Cortex of kidney (tissue), 1 donor: ENCODE results near the gene METTL15.
"Not testable (repeated sequence)": the region's sequence is repeated elsewhere in the genome, so short reads cannot be mapped to it uniquely, and the experiment has no call there.

ENCODE experiments used
- DNase-seq: peaks from one replicate; lab custom pipeline; 2025; lab: John Stamatoyannopoulos, UW

The METTL15 gene

DNA sequence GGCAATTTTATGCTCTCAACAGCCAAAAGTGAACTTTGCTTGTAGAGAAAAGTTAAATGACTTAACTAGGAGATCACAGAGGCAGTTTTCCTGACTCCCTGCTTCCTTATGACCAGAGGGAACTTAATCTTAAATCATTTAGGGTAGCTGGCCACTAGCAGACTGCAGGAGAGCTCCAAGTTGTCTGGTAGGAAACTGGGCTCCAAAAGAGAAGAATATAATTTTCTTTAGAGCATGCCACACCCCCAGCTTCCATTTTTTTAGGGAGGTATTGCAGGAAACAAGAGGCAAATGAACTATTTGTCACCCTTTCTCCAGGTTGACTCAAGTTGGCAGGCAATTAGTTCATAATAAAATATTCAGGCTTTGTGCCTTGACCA is 2.6 kb downstream of the METTL15 start:
- DNase-seq: no peak

DNA sequence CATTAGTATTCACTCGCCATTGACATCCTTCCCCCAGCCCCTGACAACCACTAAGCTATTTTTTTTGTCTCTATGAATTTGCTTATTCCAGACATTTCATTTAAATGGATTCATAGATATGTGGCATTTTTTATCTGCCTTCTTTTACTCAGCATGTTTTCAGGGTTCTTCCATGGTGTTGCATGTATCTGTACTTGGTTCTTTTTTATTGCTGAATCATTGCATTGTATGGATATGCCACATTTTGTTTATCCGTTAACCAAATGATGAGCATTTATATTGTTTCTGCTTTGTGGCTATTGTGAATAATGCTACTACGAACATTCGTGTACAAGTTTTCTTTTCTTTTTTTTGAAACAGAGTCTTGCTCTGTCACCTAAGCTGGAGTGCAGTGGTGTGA is 5.9 kb downstream of the METTL15 start:
- no peak for DNase-seq

DNA sequence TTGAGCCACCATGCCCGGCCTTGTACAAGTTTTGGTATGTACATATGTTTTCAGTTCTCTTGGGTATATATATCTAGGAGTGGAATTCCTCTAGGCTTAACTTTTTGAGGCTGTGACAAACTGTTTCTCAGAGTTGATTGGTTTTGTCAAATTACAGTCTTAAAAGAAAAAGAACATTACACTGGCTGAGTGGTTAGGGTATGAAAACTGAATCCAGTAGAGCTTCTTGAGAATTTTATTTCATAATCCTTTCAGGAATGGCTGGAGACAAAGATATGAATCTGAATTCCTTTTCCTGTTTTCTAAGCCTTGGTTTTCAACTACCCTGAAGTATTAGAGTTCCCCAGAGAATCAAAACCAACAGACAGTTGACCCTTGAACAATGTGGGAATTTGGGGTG is 6.5 kb downstream of the METTL15 start:
- no peak for DNase-seq

DNA sequence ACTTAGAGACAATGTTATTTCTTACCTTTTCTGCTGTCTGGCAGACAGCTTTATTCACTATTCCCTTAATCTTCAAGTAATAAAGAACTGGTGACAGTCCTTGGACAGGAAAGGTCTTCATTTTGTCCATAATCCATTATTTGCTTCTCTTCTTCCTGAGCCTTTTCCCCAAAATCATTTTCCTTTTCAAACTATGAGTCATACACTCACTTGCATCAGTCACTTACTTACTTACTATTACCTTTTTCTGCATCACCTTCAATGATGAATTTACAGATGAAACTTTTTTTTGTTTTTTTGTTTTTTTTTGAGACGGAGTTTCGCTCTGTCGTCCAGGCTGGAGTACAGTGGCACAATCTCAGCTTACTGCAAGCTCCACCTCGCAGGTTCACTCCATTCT is 9.5 kb downstream of the METTL15 start:
- DNase-seq: no peak

DNA sequence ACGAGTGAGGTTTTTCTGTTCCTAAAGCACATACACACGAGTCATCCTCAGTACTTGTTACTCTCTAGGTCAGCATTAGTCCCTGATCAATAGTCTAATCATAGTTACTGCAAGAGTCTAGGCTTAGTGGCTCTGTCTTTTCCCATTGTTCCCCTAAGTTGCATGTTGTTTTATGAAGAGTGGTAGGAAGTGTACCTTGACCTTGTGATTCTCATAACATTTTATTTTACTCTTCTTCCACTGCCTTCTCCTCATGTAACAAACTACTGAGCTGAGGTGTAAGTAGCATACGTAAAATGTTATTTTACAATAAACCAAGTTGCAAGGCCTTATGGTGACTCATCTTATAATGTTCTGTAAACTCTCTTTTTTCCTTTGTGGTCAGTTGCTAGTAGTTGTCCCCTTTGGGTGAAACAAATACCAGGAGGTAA is 15.0 kb downstream of the METTL15 start:
- no peak for DNase-seq

DNA sequence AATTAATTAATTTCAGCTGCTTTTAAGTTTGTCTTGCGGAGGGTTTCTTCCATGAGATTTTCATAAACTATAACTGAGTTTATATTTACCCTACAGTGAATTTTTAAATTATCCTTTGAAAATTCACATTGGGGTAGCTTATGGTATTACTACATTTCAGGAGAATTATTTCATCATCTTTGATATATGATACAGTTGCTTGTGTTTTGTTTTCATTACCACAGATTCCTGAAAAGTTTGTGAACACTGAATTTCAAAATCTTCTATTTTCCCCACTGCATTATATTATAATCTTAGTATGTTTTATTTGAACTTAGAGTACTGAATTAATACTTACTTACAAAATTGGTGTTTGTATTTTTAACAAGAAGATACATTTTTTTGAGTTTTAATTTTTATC is 24.4 kb downstream of the METTL15 start:
- DNase-seq: no peak

DNA sequence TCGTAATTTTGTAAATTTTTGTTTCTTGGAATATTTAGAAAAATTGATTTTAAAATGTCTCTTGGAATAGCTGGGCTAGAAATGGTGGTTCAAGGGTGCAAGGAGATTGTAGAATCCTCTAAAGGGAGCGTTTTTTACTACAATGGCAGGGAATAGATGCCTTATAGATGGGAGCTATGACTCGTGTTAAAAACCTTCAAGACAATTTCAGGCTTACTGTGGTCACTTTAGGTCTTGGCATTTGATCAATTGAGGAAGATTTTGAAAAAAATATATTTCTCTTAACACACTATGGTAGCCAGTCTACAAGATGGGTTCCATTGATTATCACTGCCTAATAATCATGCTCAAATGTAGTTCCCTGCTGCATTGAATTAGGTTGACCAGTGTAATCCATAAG is 25.0 kb downstream of the METTL15 start:
- no peak for DNase-seq

DNA sequence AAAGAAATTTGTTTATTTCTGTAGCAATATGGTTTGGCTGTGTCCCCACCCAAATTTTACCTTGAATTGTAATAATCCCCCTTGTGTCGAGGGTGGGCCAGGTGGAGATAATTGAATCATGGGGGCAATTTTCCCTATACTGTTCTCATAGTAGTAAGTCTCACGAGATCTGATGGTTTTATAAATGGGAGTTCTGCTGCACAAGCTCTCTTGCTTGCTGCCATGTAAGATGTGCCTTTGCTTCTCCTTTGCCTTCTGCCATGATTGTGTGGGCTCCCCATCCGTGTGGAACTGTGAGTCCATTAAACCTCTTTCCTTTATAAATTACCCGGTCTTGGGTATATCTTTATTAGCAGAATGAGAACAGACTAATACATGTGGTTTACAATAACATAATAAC is 28.0 kb downstream of the METTL15 start:
- not testable (repeated sequence) for DNase-seq

DNA sequence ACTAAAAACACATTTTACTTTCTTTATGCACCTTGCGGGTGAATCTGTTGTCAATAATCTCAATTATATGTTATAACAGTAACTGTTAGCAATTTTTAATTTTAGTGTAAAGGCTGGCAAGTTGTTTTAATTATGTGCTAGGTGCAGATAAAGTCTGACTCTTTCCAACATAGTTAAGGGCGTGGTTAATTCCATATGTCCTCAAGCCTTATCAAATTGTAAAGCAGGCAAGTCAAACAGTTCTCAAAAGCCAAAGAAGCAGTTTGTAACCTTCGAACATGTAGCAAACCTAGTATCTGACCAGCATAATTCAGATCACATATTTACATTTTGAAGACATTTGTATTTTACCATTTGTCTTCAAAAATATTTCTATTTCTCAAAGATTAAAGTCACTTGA is 29.2 kb downstream of the METTL15 start:
- no peak for DNase-seq

DNA sequence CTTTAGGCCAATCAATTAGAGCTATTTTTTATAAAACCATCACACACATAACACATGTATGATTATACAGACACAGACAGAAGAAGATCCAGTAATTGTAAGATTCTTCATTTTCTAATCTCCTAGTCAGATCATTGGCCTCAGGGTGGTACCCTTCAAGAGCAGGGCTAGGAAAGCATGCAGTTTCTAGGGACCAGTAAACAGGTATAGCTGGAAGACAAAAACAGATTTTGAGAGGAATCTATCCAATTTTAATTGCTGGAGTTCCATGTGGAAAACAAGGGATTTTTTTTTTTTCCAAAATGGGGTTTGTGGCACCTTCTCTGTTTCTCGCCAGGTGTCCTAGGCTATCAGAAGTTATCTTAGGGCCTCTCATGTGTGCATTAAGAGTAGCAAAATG is 29.6 kb downstream of the METTL15 start:
- no peak for DNase-seq

DNA sequence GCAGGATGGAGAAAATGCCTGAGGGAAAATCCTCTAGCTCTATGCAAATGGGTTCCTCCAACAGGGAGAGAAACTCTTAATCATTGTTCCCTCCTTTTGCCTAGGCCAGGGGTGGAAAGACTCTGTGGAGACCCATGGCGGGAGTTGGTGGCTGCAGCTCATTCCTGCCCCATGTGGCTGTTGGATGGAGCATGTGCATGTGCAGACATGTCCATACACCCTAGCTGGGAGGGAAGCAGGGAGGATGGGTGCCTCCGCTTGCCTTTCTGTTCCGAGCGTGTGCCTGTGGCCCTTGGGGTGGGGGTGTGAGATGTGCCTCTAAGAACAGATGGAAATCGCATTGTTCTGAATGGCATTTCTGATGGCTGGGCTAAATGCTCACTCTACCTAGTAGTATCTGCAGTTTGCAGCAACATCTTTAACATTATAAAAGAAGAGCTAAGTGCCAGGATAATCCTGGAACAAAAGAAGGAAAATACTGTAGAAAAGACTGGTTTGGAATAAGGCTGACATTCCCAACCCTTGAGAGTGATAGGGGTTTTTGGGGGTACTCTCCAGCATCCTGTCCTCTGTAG is 31.7 kb downstream of the METTL15 start:
- DNase-seq: no peak

DNA sequence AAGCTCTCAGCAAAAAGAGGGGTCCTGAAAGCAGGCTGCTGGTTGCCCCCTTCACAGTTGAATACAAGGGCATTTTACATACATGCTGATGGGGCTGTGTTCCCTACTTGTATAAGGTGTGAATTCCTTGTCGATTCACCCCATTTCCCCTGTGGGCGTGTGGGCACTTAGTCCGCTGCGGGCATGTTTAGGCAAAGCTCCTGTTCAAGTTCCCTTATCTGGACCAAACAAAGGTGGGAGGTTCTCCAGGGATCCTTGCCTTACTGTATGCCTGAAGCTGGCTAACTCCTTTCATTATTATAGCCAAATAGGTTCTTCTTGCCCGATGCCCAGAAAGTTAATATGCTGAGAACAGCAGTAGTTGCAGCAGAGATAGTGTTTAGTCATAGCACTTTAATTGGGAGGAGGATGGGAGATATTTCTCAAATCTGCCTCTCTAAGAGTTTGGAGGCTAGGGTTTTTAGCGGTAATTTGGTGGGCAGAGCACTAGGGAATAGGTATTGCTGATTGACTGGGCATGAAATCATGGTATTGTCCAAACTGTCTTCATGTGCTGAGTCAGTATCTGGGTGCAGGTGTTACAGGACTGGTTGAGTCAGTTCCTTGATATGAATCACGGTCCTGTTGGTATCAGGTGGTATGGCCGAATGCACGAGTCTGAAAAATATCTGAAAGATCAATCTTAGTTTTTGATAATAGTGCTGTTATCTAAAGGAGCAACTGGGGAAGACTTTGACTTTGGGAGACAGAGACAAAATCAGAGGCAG is 32.7 kb downstream of the METTL15 start:
- no peak for DNase-seq

DNA sequence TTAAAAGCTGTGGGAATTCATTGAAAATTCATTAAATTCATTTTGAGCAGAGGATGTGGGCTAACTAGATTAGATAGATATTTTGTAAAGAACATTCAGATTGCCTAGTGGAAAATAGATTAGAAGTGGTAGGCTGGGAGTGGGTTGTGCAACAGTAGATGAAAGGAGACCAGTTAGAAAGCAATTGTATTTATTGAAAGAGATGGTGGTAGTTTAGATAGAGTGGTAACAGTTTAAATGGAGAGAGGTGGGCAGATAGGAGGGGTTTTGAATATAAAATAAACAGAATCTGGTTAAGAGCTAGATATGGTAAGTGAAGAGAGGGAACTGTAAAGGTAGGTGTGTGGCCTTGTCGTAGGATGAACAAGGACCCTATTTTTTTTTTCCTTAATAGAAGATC is 34.5 kb downstream of the METTL15 start:
- no peak for DNase-seq

DNA sequence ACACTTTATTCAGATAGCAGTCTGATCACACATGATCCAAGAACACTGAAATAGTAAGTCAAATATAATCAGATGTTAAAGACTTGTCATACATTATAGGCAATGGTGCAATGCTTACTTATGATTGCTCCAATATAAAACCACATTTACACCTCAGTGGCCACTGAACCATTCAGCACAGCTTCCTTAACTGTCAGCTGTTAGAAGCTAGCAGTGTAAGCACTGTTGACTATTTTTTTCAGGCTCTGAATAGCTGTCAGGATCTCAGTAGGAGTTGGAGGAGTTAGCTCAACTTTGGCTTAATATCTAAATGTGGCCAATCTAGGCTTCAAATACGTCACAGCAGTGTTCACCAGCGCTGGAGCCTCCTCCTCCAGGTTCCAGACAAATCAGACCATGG is 36.6 kb downstream of the METTL15 start:
- DNase-seq: no peak

DNA sequence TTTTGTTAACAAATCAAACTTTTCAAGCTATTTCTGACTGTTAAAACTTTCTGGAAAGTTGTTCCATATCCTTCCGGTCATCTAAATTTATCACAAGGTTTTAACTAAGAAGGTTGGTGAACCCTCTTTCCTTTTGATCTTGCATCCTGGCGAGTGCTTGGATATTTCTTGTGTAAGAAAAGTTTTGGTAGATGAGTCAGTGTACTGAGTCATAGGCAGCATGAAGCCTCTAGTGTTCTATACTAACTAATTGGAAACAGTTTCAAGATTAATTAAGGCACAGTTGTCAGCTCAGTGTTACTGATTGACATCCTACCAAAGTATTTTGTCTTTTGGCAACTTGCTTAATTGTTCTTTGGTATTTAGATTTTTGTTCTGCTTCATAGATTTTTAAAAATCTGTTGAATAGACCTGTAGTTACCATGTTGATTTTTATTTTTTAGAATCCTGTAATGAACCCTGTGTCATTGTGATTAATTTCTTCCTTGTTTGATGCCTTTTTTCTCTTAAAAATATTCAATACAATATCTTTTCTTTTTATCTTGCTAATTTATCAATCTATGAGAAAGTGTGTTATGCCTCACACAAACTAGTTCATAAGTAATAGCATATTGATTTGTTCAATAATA is 38.0 kb downstream of the METTL15 start:
- no peak for DNase-seq

DNA sequence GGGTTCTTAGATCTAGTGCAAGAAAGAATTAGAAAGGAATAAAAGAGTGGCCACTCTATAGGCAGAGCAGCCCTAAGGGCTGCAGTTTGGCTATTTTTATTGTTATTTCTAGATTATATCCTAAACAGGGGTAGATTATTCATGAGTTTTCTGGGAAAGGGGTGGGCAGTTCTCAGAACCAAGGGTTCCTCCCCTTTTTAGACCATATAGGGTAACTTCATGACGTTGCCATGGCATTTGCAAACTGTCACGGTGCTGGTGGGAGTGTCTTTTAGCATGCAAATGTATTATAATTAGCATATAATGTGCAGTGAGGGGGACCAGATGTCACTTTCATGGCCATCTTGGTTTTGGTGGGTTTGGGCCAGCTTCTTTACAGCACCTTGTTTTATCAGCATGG is 44.6 kb downstream of the METTL15 start:
- no peak for DNase-seq

DNA sequence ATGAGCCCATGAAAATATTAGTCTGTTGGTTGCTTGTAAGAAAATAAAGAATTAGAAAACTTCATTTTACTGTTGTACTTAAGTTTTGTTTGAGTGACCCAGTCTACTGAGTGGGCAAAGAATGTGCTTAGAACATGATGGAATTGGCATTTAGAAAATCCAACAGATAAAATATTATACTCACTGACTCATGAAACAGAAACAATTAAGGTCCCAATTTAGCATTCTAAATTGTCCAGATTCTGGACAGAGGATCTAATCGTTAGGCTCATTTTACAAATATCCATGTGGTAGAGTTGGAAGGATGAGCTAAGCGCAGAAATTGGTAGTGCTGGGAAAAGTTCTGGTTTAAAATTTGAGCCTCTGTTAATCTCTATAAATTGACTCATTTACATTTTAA is 45.4 kb downstream of the METTL15 start:
- no peak for DNase-seq

DNA sequence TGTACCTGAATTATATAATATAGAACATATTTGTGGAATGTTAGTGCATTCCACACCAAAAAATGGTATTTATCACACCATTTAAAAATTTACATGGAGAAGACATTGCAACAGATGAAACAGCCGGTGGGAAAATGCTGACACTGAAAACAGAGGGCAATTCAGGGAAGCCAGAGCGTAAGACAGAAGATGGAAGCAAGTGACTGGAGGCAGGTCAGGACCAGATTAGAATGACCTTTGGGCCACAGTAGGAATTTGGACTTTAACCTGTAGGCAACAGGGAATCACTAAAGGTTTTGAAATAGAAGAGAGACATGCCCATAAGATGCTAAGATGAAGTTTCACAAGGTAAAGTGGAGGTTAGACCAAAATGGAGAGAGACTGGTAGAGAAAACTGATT is 60.5 kb downstream of the METTL15 start:
- DNase-seq: no peak

DNA sequence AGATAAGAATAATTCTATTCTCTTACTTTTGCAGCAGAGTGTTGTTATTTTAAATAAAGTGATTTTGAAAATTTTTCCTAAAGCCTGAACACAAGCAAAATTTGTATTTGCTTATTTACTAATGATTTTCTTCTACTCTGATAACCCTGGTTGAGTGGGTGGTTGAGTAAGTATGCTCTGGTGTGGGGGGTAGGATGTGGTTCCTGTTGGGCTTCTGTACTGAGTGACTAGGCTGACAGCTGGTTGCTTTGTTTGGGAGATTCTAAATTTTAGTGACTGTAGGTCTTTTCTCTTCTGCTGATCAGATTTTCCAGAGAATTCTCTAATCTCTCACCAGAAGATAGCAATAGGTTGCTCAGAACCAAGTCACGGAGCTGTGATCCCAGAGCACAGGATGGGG is 61.6 kb downstream of the METTL15 start:
- DNase-seq: no peak

DNA sequence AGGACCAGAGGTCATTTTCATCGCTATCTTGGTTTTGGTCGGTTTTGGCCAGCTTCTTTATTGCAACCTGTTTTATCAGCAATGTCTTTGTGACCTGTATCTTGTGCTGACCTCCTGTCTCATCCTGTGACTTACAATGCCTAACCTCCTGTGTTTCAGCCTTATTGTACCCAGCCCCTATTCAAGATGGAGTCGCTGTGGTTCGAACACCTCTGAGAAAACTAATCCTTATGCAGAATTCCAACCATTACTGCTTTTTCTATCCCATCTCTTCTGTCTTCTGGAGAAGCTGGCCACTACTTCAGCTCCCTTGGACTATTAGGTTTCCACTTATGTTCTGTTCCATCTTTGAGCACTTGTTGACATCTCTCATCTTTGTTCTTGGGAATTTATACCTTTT is 62.6 kb downstream of the METTL15 start:
- DNase-seq: no peak

DNA sequence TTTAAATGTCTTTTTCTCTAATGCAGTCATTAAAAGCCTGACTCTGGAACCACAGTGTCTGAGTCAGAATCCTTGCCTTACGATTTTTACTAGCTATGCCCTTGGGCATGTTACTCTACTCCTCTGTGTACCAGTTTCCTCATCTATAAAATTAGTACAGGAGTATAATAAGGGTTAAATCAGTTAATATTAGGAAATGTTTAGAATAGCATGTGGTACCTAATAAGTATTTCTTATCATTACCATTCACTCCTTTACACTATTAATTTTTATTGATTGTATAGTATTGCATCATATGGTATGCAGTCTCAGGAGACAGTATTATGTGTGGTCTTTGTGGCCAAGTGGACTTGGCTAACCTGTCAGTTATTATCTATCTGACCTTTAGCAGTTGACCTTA is 68.2 kb downstream of the METTL15 start:
- no peak for DNase-seq

DNA sequence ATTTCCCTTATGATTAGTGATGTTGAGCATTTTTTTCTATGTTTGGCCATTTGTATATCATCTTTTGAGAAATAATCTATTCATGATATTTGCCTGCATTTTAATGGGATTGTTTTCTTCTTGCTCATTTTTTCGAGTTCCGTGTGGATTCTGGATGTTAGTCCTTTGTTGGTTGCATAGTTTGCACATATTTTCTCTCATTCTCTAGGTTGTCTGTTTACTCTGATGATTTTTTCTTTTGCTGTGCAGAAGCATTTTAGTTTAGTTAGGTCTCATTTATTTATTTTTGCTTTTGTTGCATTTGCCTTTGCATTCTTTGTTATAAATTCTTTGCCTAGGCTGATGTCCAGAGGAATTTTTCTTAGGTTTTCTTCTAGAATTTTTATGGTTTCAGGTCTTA is 87.3 kb downstream of the METTL15 start:
- DNase-seq: no peak

DNA sequence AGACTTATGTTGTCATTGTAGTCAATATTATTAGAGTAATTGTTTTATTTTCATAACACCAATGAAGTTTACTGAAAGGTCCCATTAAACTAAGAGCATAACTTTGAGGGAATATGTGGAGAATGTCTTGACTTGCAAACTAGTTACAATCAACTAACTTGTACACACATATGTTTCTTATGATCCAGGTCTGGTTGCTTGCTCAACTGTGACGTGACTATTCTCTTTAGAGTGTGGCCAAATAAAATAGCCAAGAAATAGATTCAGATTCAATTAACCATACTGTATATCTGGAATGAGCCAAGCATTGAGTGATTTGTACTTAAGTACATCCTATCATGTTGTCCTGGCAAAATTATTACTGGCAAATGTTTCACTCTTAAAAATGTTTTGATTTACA is 101.7 kb downstream of the METTL15 start:
- no peak for DNase-seq

DNA sequence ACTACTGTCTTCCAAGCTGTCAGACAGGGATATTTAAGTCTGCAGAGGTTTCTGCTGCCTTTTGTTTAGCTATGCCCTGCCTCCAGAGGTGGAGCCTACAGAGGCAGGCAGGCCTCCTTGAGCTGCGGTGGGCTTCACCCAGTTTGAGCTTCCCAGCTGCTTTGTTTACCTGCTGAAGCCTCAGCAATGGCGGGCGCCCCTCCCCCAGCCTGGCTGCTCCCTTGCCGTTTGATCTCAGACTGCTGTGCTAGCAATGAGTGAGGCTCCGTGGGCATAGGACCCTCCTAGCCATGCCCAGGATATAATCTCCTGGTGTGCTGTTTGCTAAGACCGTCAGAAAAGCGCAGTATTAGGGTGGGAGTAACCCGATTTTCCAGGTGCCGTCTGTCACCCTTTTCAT is 113.9 kb downstream of the METTL15 start:
- not testable (repeated sequence) for DNase-seq
